ENCODE measurements around the gene NRG3. TPM values are rescaled to one million over a fixed set of nuclear protein-coding genes. Genes with fewer than 3 reads are reported as not detected.

NRG3 gene
- total and polyA plus RNA-seq, 2 of the 4 experiments (the other 2 are of a cell fraction) = not detected

DNA sequence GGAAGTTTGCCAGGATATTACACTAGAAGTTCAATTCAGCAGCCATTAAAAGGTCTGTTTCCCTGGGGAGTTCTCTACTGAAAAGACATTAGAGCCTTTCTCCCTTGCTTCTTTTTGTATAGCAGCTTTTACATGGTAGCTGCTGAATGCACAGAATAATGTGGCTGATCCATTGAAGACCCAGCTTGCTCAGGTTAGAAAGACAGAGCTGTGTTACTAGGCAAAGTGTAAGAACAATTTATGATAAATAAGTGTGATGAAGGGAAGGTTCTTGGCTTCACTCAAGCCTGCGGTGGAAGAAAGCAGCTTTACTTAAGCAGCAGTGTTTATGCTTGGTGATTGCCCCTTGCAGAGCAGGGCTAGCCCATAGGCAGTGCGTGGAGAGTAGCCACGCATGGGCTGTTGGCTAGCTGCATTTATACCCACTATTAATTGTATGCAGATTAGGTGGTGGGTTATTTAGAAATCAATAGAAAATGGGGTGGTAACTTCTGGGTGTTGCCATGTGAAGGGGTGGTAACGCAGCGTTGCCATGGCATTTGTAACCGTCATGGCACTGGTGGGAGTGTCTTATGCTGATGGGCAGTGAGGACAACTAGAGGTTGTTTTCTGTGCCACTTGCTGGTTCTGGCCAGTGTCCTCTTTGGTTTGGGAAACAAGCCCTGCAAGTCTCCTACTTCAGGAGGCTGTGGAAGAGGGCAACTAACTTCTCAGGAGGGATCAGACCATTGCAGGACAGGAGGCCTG is 942.9 kb downstream of the NRG3 start:
- dilution Hi-C loops (cut with HindIII; ENCODE audit: low sequenced_read_pairs, unreplicated experiment) (no loop called here), in situ Hi-C loops (cut with MboI; ENCODE audit: low sequenced_read_pairs) (no loop called here), intact Hi-C loops (cut with micrococcal nuclease) (no loop called here)
- Histone ChIP-seq H3K4me1 (ENCODE audit: control insufficient read depth, insufficient read depth, low read length) (no peaks in the 10 kb centered on the region), H4K91ac (ENCODE audit: insufficient read depth, low read depth, low read length) (no peak overlapping the region), H2BK120ac (ENCODE audit: low read depth, low read length) (no peak overlapping the region), H3K27me3 (ENCODE audit: control insufficient read depth, insufficient read depth, low read length) (no peaks in the 10 kb centered on the region), H3K56ac (ENCODE audit: extremely low read depth, insufficient read depth, low read length) (no peak overlapping the region), H3K4me2 (ENCODE audit: low read depth, low read length) (no peak overlapping the region), H2BK5ac (ENCODE audit: low read depth, low read length, poor library complexity, severe bottlenecking) (no peak overlapping the region), H3K23ac (ENCODE audit: low read depth, low read length) (no peak overlapping the region), H3K36me3 (ENCODE audit: control insufficient read depth, insufficient read depth, low read length) (no peaks in the 10 kb centered on the region), H2BK15ac (ENCODE audit: low read depth, low read length) (no peak overlapping the region), H3K18ac (ENCODE audit: low read depth, low read length) (no peak overlapping the region), H3K14ac (replicated peaks; ENCODE audit: low read depth, low read length) (no peak overlapping the region), H4K8ac (ENCODE audit: low read depth in 2 of 2, low read length in 2 of 2) (no peak overlapping the region), H3K9me3 (ENCODE audit: control insufficient read depth, insufficient read depth, low read length) (peaks cover 24% of the 10 kb centered on the region), H4K5ac (ENCODE audit: low read depth, low read length) (no peak overlapping the region), H3K9me1 (ENCODE audit: insufficient read depth, low read length) (no peaks in the 10 kb centered on the region), H3K4ac (ENCODE audit: low read depth, low read length) (no peak overlapping the region), H2AK9ac (replicated peaks; ENCODE audit: low read depth, low read length, poor library complexity) (no peak overlapping the region), H3K79me1 (ENCODE audit: low read depth in 1 of 2, low read length in 2 of 2) (no peaks in the 10 kb centered on the region), H2AFZ (replicated peaks; ENCODE audit: low read length, poor library complexity) (no peak overlapping the region), H3K27ac (ENCODE audit: insufficient read depth, low read length) (no peak overlapping the region), H4K20me1 (ENCODE audit: insufficient read depth, low read length) (no peaks in the 10 kb centered on the region), H3K4me3 (ENCODE audit: insufficient read depth, low read depth, low read length) (no peak overlapping the region), H2AK5ac (ENCODE audit: low read depth, low read length) (no peak overlapping the region), H2BK20ac (ENCODE audit: low read depth, low read length) (no peak overlapping the region), H3K9ac (ENCODE audit: low read depth, low read length) (no peak overlapping the region)
- no peak for TF ChIP-seq SMC3 (IDR thresholded peaks at IDR 0.05; ENCODE audit: low read depth, low read length)
- no peak for TF ChIP-seq CHD1 (IDR thresholded peaks at IDR 0.05; ENCODE audit: low read depth, low read length)
- TF ChIP-seq BHLHE40 (IDR thresholded peaks at IDR 0.05; ENCODE audit: low read depth, low read length) = no peak
- no peak for TF ChIP-seq CEBPB (IDR thresholded peaks at IDR 0.05; ENCODE audit: low read depth, low read length)
- TF ChIP-seq, protein P1, sequence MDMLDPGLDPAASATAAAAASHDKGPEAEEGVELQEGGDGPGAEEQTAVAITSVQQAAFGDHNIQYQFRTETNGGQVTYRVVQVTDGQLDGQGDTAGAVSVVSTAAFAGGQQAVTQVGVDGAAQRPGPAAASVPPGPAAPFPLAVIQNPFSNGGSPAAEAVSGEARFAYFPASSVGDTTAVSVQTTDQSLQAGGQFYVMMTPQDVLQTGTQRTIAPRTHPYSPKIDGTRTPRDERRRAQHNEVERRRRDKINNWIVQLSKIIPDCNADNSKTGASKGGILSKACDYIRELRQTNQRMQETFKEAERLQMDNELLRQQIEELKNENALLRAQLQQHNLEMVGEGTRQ (IDR thresholded peaks at IDR 0.05; ENCODE audit: low read depth, low read length) = no peak
- ATAC-seq (ENCODE audit: low read depth) (no peak), DNase-seq (no peak)
- WGBS, 2 experiments (ENCODE audit: extremely low coverage in 2 of 2, insufficient read length in 1 of 2) = no CpG with 5 or more reads among the region's 6 CpGs
- ChIA-PET CTCF (no interaction called here), POLR2A (ENCODE audit: unreplicated experiment) (no interaction called here)
- no TSS peak for BruUV-seq (replicated peaks)

Data from IMR-90 (cell line).